ENCODE measurements around the gene FKBP5. TPM values are rescaled to one million over a fixed set of nuclear protein-coding genes. Genes with fewer than 3 reads are reported as not detected.

Gene FKBP5
- total RNA-seq, 1 donor: 5.1 TPM

- H2AFZ ChIP-seq (ENCODE audit: low read length): peak overlapping the region; percentile 84
- no peaks in the 10 kb centered on the region for H3K27me3 ChIP-seq (ENCODE audit: insufficient read depth, low read length)
- TF ChIP-seq, protein P1, sequence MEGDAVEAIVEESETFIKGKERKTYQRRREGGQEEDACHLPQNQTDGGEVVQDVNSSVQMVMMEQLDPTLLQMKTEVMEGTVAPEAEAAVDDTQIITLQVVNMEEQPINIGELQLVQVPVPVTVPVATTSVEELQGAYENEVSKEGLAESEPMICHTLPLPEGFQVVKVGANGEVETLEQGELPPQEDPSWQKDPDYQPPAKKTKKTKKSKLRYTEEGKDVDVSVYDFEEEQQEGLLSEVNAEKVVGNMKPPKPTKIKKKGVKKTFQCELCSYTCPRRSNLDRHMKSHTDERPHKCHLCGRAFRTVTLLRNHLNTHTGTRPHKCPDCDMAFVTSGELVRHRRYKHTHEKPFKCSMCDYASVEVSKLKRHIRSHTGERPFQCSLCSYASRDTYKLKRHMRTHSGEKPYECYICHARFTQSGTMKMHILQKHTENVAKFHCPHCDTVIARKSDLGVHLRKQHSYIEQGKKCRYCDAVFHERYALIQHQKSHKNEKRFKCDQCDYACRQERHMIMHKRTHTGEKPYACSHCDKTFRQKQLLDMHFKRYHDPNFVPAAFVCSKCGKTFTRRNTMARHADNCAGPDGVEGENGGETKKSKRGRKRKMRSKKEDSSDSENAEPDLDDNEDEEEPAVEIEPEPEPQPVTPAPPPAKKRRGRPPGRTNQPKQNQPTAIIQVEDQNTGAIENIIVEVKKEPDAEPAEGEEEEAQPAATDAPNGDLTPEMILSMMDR (IDR thresholded peaks at IDR 0.05; ENCODE audit: extremely low read depth, low read depth, low read length): no peak
- H3K27ac ChIP-seq (ENCODE audit: low read depth, low read length): no peak overlapping the region
- H3K79me2 ChIP-seq (ENCODE audit: insufficient read depth, low read length): no peaks in the 10 kb centered on the region
- H3K36me3 ChIP-seq (ENCODE audit: insufficient read depth, low read length): no peaks in the 10 kb centered on the region
- H3K4me2 ChIP-seq (ENCODE audit: insufficient read depth, low read length): peak overlapping the region; percentile 94
- H3K9me3 ChIP-seq (ENCODE audit: low read depth, low read length): no peaks in the 10 kb centered on the region
- H3K4me3 ChIP-seq (ENCODE audit: insufficient read depth, low read length): no peak overlapping the region
- peak; percentile 79 for DNase-seq (ENCODE audit: insufficient read length, low spot score, missing footprints)
- peaks cover 34% of the 10 kb centered on the region for H3K4me1 ChIP-seq (ENCODE audit: insufficient read depth, low read length)
- no peaks in the 10 kb centered on the region for H4K20me1 ChIP-seq (ENCODE audit: insufficient read depth, low read length)
Observed at GRCh38 chr6:35728683-35729678, 40.3 kb upstream of the FKBP5 start.

DNA sequence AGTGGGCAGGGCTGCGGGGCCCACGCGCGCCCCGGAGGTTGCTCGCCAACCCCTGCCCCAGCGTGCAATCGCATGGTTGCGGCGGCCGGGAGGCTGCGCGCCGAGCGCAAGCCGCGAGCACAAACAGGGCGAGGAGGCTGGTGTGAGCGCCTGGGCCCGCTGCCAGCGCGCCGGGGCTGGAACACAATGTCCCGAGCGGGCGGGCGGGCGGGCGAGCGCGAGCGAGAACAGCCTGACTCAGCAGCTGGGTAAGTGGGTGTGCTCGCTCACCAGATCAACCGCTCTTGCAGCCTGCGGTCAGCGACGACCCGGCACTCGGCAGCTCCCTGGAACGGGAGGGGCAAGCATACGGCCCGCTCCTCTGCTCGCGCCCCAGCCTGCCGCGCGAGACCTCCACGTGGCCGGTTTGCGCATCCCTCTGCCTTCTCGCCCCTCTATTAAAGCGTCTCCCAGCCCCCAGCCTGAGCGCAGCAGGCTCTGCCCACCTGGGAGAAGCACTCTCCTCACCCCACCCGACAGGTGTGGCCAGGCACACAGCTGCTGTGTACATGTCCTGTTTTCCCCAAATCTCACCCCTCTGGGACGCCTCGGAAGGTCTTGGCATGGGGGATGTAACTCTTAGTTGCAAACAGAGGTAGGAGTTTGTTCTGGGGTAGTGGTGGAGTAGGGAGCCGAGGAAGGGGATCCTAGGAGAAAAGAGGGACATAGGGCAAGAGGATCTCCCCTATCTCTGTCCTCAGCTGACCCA is 39.4 kb upstream of the FKBP5 start:
- Histone ChIP-seq H2AFZ (ENCODE audit: low read length) (peak overlapping the region; percentile 87), H3K9me3 (ENCODE audit: low read depth, low read length) (no peaks in the 10 kb centered on the region), H3K27ac (ENCODE audit: low read depth, low read length) (peak overlapping the region; percentile 69), H3K4me3 (ENCODE audit: insufficient read depth, low read length) (peak overlapping the region; percentile 76), H4K20me1 (ENCODE audit: insufficient read depth, low read length) (no peaks in the 10 kb centered on the region), H3K79me2 (ENCODE audit: insufficient read depth, low read length) (no peaks in the 10 kb centered on the region), H3K36me3 (ENCODE audit: insufficient read depth, low read length) (no peaks in the 10 kb centered on the region), H3K4me1 (ENCODE audit: insufficient read depth, low read length) (peaks cover 34% of the 10 kb centered on the region), H3K27me3 (ENCODE audit: insufficient read depth, low read length) (no peaks in the 10 kb centered on the region), H3K4me2 (ENCODE audit: insufficient read depth, low read length) (peak overlapping the region; percentile 94)
- peak; percentile 98 for DNase-seq (ENCODE audit: insufficient read length, low spot score, missing footprints)
- TF ChIP-seq, protein P1 (IDR thresholded peaks at IDR 0.05; ENCODE audit: extremely low read depth, low read depth, low read length): no peak

DNA sequence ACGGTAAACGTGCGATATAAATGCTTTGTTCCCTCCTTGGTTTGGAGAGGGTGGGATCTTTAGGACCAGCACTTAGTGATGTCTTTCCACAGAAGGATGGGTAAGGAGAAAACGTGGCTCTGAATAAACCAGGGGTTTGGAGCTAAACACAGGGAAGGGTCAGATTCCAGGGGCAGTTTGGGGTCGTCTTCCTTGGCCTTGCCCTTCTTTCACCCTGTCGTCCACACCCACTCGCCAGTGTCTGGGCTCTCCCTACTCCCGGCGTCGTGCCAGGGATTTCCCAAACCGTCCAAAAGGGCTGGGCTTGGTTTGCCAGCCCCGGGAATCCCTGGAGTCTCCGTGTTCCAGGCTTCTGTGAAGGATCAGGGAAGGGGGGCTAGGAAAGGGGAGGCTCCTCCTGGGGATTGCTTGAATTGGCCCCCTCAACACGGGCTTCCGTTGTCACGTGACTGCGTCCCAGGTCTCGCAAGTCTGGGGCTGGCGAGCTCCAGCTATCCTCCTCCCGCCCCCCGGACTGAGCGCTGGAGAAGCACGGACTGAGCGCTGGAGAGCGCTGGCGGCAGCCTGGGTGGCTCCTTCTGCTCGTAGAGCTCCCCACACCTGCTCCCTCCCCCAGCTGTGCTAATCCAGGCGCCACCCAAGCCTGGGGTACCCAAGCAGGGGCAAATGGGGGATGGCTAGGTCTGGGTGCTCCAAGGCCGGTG is 38.7 kb upstream of the FKBP5 start:
- Histone ChIP-seq H4K20me1 (ENCODE audit: insufficient read depth, low read length) (no peaks in the 10 kb centered on the region), H3K27ac (ENCODE audit: low read depth, low read length) (peak overlapping the region; percentile 8), H3K9me3 (ENCODE audit: low read depth, low read length) (no peaks in the 10 kb centered on the region), H3K4me1 (ENCODE audit: insufficient read depth, low read length) (peaks cover 29% of the 10 kb centered on the region), H3K79me2 (ENCODE audit: insufficient read depth, low read length) (no peaks in the 10 kb centered on the region), H3K4me2 (ENCODE audit: insufficient read depth, low read length) (peak overlapping the region; percentile 94), H2AFZ (ENCODE audit: low read length) (peak overlapping the region; percentile 87), H3K36me3 (ENCODE audit: insufficient read depth, low read length) (no peaks in the 10 kb centered on the region), H3K27me3 (ENCODE audit: insufficient read depth, low read length) (no peaks in the 10 kb centered on the region), H3K4me3 (ENCODE audit: insufficient read depth, low read length) (peak overlapping the region; percentile 76)
- TF ChIP-seq, protein P1 (IDR thresholded peaks at IDR 0.05; ENCODE audit: extremely low read depth, low read depth, low read length): no peak
- peak; percentile 84 for DNase-seq (ENCODE audit: insufficient read length, low spot score, missing footprints)

All from osteoblast (primary cell).